ENCODE data around the gene TMEM50B.
"Not testable (repeated sequence)": the region's sequence is repeated elsewhere in the genome, so short reads cannot be mapped to it uniquely, and the experiment has no call there.

The TMEM50B gene

GRCh38 chr21:33425825-33426224 lies 53.9 kb downstream of the TMEM50B start:
- DNase-seq = no peak

DNA sequence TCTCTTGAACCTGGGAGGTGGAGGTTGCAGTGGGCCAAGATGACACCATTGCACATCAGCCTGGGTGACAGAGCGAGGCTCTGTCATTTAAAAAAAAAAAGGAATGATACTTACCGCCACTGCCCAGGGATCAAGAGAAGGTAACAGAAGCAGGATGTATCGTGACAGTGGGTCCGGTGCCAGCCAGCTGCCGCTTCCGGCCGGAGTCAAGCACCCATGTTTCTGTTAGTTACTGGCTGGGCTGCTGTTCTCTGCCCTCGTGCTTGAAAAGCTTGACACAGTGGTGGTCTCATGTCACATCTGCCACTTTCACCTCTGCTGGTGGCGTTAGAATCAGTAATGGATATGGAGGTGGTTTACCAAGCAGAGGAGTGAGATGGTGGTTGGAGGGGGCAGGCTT lies 55.6 kb downstream of the TMEM50B start:
- no peak for DNase-seq

DNA sequence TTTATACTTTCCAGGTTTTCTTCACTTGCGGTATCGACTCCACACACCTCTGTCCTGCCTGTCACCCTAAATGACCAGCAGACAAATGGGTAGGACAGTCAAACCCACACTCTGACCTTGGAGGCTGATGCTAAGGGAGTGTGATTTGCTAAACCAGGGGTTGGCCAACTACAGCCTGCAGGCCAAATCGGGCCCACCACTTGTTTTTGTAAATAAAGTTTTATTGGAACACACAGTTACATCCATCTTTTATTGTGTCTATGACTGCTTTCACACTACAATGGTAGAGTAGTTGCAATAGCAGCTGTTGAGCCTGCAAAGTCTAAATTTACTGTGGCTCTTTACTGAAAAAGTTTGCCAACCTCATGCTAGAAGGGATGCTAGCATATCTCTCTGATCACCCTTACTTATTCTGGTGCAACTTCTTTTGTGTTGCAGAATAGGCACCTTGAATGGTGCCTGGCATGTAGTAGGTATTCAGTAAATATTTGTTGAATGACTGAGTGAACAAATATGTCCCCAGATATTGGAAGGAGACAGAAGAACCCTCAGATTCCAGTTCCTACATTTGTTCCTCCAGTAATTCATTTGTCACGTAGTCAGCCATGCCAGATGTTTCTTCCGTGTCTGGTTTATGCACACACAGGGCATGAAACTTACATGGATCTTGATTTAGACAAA lies 57.9 kb downstream of the TMEM50B start:
- no peak for DNase-seq

DNA sequence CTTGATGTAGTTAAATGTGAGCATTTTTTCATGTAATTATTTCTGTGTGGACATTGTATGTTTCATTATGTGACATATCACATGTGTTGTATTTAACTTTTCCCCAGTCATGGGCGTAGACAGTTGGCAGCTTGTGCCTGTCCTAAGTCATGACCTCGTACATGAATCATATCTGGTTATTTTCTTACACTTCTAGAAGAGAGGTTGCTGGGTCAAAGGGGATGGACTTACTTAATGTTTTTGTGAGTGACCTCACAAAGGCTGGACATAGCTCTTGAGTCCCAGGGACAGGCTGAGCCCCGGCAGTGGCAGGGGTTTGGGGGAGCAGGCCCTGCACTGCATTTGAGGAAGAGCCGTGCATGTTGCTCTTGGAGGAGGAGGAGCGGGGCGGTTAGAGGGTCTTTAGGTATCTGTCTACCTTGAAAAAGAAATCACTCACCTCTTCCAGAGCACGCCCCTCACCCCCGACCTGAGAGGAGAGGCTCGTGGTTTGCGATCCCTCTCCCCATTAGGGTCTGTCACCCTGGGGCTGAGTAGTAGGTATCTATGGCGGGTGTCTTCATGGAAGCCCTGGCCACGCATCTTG lies 60.1 kb downstream of the TMEM50B start:
- no peak for DNase-seq

DNA sequence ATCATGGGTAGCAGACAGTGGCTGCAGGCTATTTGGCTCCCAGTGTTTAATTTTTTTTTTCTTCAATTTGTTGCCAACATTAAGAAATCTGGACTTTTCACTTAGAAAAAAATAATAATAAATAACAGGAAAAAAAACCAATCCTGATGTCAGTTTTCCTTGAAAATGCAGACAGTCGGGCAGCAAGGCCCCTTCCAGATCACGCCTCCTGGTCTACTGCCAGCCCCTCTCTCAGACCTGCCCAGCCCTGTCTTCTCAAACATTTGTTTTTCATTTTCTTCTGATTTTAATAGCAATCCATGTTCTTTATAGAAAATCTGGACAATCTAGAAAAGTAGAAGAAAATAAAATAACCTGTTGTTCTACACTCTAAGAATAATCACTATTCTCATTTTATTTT lies 61.1 kb downstream of the TMEM50B start:
- no peak for DNase-seq

GRCh38 chr21:33414926-33415325 lies 64.8 kb downstream of the TMEM50B start:
- DNase-seq = no peak

GRCh38 chr21:33414068-33414467 lies 65.7 kb downstream of the TMEM50B start:
- DNase-seq = no peak

DNA sequence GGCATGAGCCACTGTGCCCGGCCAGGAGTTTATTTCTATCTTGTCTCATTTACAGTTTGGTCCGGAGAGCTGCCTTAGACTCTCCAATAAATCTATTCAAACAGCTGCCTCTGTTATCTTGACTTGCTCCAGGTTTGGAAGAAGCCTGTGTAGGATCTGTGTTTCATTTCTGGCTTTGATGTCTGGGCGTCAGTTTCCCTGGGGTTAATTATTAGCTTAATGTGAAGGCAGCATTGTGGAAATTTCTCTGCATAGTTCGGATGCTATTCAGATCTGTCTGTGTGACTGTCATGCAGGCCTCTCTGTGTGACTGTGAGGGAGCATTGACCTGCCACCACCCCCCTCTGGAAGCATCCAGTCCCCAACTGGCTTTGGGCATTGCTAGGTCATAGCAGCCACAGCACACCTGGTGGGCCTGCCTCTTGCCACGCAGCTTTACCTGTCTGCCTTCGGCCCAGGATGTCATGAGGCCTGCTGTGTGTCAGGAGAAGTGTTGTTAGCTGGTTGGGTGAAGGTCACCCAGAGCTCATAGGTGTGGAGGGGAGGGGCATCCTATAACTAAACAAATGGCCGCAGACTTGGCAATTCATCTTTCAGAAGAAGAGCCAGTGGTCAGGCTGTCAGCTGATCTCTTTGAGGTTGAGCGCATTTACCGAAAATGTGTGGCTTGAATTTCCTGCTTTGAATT lies 66.8 kb downstream of the TMEM50B start:
- DNase-seq = no peak

DNA sequence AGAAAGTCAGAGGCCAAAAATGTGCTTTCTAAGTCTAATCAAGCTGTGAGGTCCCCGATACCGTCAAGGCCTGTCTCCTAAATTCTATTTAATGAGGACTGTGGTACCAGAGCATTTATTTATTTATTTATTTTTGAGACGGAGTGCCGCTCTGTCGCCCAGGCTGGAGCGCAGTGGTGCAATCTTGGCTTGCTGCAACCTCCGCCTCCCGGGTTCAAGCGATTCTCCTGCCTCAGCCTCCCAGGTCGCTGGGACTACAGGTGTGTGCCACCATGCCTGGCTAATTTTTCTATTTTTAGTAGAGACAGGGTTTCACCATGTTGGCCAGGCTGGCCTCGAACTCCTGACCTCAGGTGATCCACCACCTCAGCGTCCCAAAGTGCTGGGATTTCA lies 67.3 kb downstream of the TMEM50B start:
- DNase-seq = not testable (repeated sequence)

GRCh38 chr21:33411949-33412430 lies 67.8 kb downstream of the TMEM50B start:
- DNase-seq = no peak

- no peak for DNase-seq
Observed at GRCh38 chr21:33406493-33406892, 73.3 kb downstream of the TMEM50B start.

DNA sequence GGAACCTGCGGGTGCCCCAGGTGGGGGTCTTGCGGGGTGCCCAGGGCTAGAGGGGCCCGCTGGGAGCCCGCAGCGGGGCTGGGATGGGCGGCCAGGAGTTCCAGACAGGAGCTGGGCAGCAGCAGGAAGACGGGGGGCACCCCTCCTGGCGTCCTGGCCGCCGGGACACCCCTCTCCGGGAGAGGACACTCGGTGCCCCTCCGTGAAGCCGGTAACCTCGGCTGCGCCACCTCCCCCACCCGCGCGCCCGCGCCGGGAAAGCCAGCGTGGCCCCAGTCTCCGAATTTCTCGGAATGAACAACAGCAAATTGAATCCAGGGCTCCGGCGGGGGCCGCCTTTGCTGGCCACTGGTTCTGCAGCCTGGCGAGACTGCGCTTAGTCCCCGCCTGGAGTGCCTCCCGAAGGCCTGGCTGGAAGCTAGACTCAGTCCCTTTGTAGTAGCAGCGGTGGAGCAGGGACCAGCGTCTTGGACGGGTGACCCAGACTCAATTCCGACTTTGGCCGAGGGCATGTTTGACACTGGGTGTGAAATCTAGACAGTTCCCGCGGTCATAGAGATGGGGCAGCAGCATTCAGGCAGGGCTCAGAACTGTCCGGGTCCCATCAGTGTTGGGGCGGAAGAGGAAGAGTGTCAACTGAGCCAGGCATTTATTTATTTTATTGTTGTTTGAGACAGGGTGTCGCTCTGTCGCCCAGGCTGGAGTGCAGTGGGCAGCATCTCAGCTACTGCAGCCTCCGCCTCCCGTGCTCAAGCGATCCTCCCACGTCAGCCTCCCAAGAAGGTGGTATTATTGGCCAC lies 75.8 kb downstream of the TMEM50B start:
- DNase-seq = peak; percentile 32

DNA sequence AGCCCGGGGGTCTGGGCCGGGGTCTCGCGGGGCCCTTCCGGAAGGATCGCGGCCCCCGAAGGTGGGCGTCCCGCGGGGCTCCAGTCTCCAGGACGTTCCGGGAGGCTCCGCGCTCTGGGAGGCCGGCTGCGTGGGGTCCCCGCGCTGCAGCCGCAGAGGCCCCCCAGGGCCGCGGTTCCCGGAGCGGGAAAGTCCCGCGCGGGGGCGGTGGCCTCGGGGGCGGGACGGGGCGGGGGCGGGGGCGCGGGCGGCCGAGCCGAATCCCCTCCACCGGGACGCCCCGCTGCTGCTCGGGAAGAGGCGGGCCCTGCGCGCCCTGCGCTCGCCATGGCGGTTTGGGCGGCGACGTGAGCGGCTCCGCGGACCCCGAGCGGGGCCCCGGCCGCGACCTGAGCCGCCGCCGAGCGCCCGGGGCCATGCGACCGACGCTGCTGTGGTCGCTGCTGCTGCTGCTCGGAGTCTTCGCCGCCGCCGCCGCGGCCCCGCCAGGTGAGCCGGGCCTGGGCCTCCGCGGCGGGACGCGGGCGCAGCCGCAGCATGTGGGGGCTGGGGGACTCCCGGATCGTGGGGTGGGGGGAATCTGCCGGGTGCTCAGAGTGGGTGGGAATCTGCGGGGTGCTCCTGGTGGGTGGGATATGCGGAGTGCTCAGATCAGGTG lies 76.5 kb downstream of the TMEM50B start, which contains the start of gene IFNGR2:
IFNGR2 (plus strand) TSS at position 286 of the 658 bp plus-strand sequence; CDS start at position 417, 131 bp downstream.
- peak; percentile 32 for DNase-seq

DNA sequence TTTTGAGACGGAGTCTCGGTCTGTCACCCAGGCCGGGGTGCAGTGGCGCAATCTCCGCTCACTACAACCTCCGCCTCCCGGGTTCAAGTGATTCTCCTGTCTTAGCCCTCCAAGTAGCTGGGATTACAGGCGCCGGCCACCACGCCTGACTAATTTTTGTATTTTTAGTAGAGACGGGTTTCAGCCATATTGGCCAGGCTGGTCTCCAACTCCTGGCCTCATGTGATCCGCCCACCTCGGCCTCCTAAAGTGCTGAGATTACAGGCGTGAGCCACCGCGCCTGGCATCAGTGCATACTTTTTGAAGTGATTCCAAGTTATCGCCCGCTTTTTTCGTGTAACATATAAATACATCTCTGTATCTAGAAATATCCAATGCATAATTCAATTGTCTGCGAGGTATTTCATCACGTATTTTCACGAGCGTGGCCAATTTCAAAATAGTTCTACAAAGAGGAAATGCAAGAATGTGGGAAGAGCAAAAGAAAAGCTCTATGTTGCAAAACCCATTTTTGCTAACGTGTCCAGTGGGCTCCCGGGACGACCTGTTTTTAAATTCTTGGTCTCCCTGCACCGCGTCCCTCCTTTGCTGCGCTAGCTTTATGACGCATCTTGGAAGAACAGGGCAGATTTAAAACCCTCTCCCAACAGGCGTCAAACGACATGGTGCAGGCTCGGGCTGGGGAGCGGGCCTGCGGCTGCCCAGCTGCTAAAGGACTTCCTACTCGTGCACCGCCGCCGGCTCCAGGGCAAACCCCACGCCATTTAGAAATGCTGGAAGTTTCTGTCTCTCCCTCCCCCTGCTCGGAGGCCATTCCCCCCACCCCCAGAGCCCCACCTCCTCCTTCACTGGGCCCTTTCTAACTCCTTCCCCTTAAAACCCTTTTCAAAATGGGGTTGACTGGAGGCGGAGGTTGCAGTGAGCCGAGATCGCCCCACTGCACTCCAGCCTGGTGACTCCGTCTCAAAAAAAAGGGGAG lies 77.5 kb downstream of the TMEM50B start:
- no peak for DNase-seq

- no peak for DNase-seq
Observed at GRCh38 chr21:33401630-33401992, 78.2 kb downstream of the TMEM50B start.

All from NCI-H146 (cell line).